ENCODE data around the gene ELAVL4. TPM values are rescaled to one million over a fixed set of nuclear protein-coding genes. Genes with fewer than 3 reads are reported as not detected.

Gene ELAVL4
- total RNA-seq, 1 donor from 2014 or later: not detected

- Mint-ChIP-seq H3K27ac (ENCODE audit: unreplicated experiment) (no peak overlapping the region), H3K36me3 (ENCODE audit: low read depth, unreplicated experiment) (no peaks in the 10 kb centered on the region), H3K27me3 (ENCODE audit: low read depth, unreplicated experiment) (peaks cover 8% of the 10 kb centered on the region), H3K9me3 (ENCODE audit: unreplicated experiment) (no peaks in the 10 kb centered on the region), H3K4me3 (ENCODE audit: unreplicated experiment) (no peak overlapping the region), H3K4me1 (ENCODE audit: low read depth, unreplicated experiment) (peaks cover 7% of the 10 kb centered on the region)
- Histone ChIP-seq H3K27ac (ENCODE audit: low read depth, low read length) (no peak overlapping the region), H3K79me2 (ENCODE audit: insufficient read depth, low read length) (no peaks in the 10 kb centered on the region), H3K4me2 (ENCODE audit: low read length) (no peak overlapping the region), H3K4me1 (ENCODE audit: insufficient read depth, low read length) (no peaks in the 10 kb centered on the region), H3K27me3 (ENCODE audit: insufficient read depth, low read length) (no peaks in the 10 kb centered on the region), H3K9me3 (ENCODE audit: insufficient read depth, low read depth, low read length) (no peaks in the 10 kb centered on the region), H4K20me1 (ENCODE audit: insufficient read depth, low read length) (no peaks in the 10 kb centered on the region), H3K9ac (ENCODE audit: low read length) (no peak overlapping the region), H3K36me3 (ENCODE audit: insufficient read depth, low read length) (no peaks in the 10 kb centered on the region), H3K4me3 (ENCODE audit: insufficient read depth, low read depth, low read length) (no peak overlapping the region), H2AFZ (ENCODE audit: low read depth, low read length) (no peak overlapping the region)
- TF ChIP-seq, protein P1, sequence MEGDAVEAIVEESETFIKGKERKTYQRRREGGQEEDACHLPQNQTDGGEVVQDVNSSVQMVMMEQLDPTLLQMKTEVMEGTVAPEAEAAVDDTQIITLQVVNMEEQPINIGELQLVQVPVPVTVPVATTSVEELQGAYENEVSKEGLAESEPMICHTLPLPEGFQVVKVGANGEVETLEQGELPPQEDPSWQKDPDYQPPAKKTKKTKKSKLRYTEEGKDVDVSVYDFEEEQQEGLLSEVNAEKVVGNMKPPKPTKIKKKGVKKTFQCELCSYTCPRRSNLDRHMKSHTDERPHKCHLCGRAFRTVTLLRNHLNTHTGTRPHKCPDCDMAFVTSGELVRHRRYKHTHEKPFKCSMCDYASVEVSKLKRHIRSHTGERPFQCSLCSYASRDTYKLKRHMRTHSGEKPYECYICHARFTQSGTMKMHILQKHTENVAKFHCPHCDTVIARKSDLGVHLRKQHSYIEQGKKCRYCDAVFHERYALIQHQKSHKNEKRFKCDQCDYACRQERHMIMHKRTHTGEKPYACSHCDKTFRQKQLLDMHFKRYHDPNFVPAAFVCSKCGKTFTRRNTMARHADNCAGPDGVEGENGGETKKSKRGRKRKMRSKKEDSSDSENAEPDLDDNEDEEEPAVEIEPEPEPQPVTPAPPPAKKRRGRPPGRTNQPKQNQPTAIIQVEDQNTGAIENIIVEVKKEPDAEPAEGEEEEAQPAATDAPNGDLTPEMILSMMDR (IDR thresholded peaks at IDR 0.05; ENCODE audit: insufficient read depth, low read depth, low read length): no peak
- FAIRE-seq (no peak), DNase-seq (ENCODE audit: low read depth) (no peak)
These were observed 74.8 kb downstream of the ELAVL4 start for GRCh38 chr1:50183378-50184133.

DNA sequence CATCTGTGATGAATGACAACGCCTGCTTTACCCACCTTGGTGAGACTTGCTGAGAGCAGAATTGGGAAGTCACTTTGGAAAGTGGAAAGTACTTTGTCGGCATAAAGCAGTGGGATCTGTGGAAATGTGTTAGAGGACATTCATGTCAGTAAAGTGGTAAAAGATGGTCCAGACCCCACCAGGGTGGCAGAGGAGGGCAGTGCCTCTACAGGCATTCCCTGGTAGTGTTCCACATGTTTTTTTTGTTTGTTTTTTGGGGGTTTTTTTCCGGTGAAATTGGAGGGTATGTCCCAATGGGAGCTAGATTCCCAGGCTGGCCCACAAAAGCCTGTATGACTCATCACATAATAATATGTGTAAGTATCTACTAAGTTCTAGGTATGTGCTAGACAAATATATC is 80.6 kb downstream of the ELAVL4 start:
- no peak overlapping the region for H3K9ac ChIP-seq (ENCODE audit: low read length)
- no peaks in the 10 kb centered on the region for H3K4me1 ChIP-seq (ENCODE audit: insufficient read depth, low read length)
- H3K4me2 ChIP-seq (ENCODE audit: low read length): no peak overlapping the region
- H3K4me3 Mint-ChIP-seq (ENCODE audit: unreplicated experiment): no peak overlapping the region
- H3K9me3 ChIP-seq (ENCODE audit: insufficient read depth, low read depth, low read length): peaks cover 2% of the 10 kb centered on the region
- H3K4me3 ChIP-seq (ENCODE audit: insufficient read depth, low read depth, low read length): no peak overlapping the region
- no peaks in the 10 kb centered on the region for H3K27me3 ChIP-seq (ENCODE audit: insufficient read depth, low read length)
- TF ChIP-seq EZH2 (IDR thresholded peaks at IDR 0.05; ENCODE audit: insufficient read depth, low read length): no peak
- TF ChIP-seq, protein P1 (IDR thresholded peaks at IDR 0.05; ENCODE audit: insufficient read depth, low read depth, low read length): no peak
- FAIRE-seq (no peak), DNase-seq (ENCODE audit: low read depth) (no peak)
- peaks cover 9% of the 10 kb centered on the region for H3K27me3 Mint-ChIP-seq (ENCODE audit: low read depth, unreplicated experiment)
- no peaks in the 10 kb centered on the region for H3K4me1 Mint-ChIP-seq (ENCODE audit: low read depth, unreplicated experiment)
- H3K79me2 ChIP-seq (ENCODE audit: insufficient read depth, low read length): no peaks in the 10 kb centered on the region
- H2AFZ ChIP-seq (ENCODE audit: low read depth, low read length): no peak overlapping the region
- H4K20me1 ChIP-seq (ENCODE audit: insufficient read depth, low read length): no peaks in the 10 kb centered on the region
- H3K9me3 Mint-ChIP-seq (ENCODE audit: unreplicated experiment): no peaks in the 10 kb centered on the region
- H3K36me3 ChIP-seq (ENCODE audit: insufficient read depth, low read length): no peaks in the 10 kb centered on the region
- no peaks in the 10 kb centered on the region for H3K36me3 Mint-ChIP-seq (ENCODE audit: low read depth, unreplicated experiment)
- no peak overlapping the region for H3K27ac Mint-ChIP-seq (ENCODE audit: unreplicated experiment)
- H3K27ac ChIP-seq (ENCODE audit: low read depth, low read length): no peak overlapping the region

GRCh38 chr1:50193002-50193401 is 84.3 kb downstream of the ELAVL4 start:
- no peaks in the 10 kb centered on the region for H3K27me3 ChIP-seq (ENCODE audit: insufficient read depth, low read length)
- H3K36me3 ChIP-seq (ENCODE audit: insufficient read depth, low read length): no peaks in the 10 kb centered on the region
- FAIRE-seq: no peak
- H4K20me1 ChIP-seq (ENCODE audit: insufficient read depth, low read length): no peaks in the 10 kb centered on the region
- Mint-ChIP-seq H3K4me3 (ENCODE audit: unreplicated experiment) (no peak overlapping the region), H3K36me3 (ENCODE audit: low read depth, unreplicated experiment) (no peaks in the 10 kb centered on the region), H3K27me3 (ENCODE audit: low read depth, unreplicated experiment) (peaks cover 14% of the 10 kb centered on the region), H3K27ac (ENCODE audit: unreplicated experiment) (no peak overlapping the region), H3K9me3 (ENCODE audit: unreplicated experiment) (no peaks in the 10 kb centered on the region), H3K4me1 (ENCODE audit: low read depth, unreplicated experiment) (no peaks in the 10 kb centered on the region)
- no peak overlapping the region for H3K27ac ChIP-seq (ENCODE audit: low read depth, low read length)
- no peaks in the 10 kb centered on the region for H3K4me1 ChIP-seq (ENCODE audit: insufficient read depth, low read length)
- no peak for DNase-seq (ENCODE audit: low read depth)
- H3K9ac ChIP-seq (ENCODE audit: low read length): no peak overlapping the region
- no peak overlapping the region for H3K4me2 ChIP-seq (ENCODE audit: low read length)
- no peak overlapping the region for H3K4me3 ChIP-seq (ENCODE audit: insufficient read depth, low read depth, low read length)
- TF ChIP-seq, protein P1 (IDR thresholded peaks at IDR 0.05; ENCODE audit: insufficient read depth, low read depth, low read length): no peak
- no peak for TF ChIP-seq EZH2 (IDR thresholded peaks at IDR 0.05; ENCODE audit: insufficient read depth, low read length)
- H3K9me3 ChIP-seq (ENCODE audit: insufficient read depth, low read depth, low read length): peaks cover 2% of the 10 kb centered on the region
- H3K79me2 ChIP-seq (ENCODE audit: insufficient read depth, low read length): no peaks in the 10 kb centered on the region
- no peak overlapping the region for H2AFZ ChIP-seq (ENCODE audit: low read depth, low read length)
